SK-N-SH (cell line): Measurements from ENCODE around the gene NTM. TPM values are rescaled to one million over a fixed set of nuclear protein-coding genes. Genes with fewer than 3 reads are reported as not detected.

Experiments
- CTCF ChIA-PET: fragments of 300-600, 350-600 bp; formaldehyde crosslinking; extraction: SDS; loops from one replicate; lab custom pipeline; 2021; lab: Yijun Ruan, JAX
- POLR2A ChIA-PET: fragments of 350-600 bp; sonication (Branson Sonifier 250); formaldehyde crosslinking; extraction: SDS; loops from one replicate; lab custom pipeline; 2020; ENCODE audit warnings: antibody characterized with exemption, inconsistent platforms; lab: Yijun Ruan, JAX
- DNase-seq: peaks from one replicate; pipeline ENCODE4 v3.0.0; 2012
- H2AFZ ChIP-seq: fragments of 200-600 bp; sonication (generic); 2 replicates; pipeline ENCODE4 v1.8.1; 2016; ENCODE audit warnings: antibody characterized with exemption, mild to moderate bottlenecking, low read depth
- H3F3A ChIP-seq: fragments of 200-600 bp; sonication (generic); replicated peaks from 2 replicates; pipeline ENCODE3; 2016; ENCODE audit warnings: antibody characterized with exemption, mild to moderate bottlenecking; ENCODE audit not compliant: insufficient read depth
- H3K27ac ChIP-seq, 2 experiments: fragments of 200-500 bp in 1 of 2; fragments of 200-600 bp in 1 of 2; sonication (Bioruptor generic) in 1 of 2; sonication (generic), shearing (Covaris generic) in 1 of 2; 2 replicates each; pipeline versions ENCODE4 v1.5.1 to v1.6.1; 2014 to 2016; ENCODE audit warnings: low read depth in 2 of 2, inconsistent platforms in 1 of 2, low read length in 1 of 2, mild to moderate bottlenecking in 1 of 2, mixed read lengths in 1 of 2
- H3K27me3 ChIP-seq: fragments of 200-600 bp; sonication (generic), shearing (Covaris generic); 2 replicates; pipeline ENCODE4 v1.6.1; 2016; ENCODE audit warnings: mixed run types; ENCODE audit not compliant: insufficient read depth
- H3K36me3 ChIP-seq, 2 experiments: fragments of 200-500 bp in 1 of 2; fragments of 200-600 bp in 1 of 2; sonication (Bioruptor generic) in 1 of 2; sonication (generic) in 1 of 2; replicated peaks in 1 of 2; 2 replicates each; pipeline versions ENCODE3 to v1.5.1; 2014 to 2016; ENCODE audit warnings: low read length in 1 of 2, mild to moderate bottlenecking in 1 of 2; ENCODE audit not compliant: insufficient read depth in 2 of 2, control insufficient read depth in 1 of 2
- H3K4me1 ChIP-seq, 2 experiments: fragments of 200-500 bp in 1 of 2; fragments of 200-600 bp in 1 of 2; sonication (Bioruptor generic) in 1 of 2; sonication (generic), shearing (Covaris generic) in 1 of 2; 2 replicates each; pipeline versions ENCODE4 v1.5.1 to v1.6.1; 2014 to 2016; ENCODE audit warnings: low read depth in 1 of 2, low read length in 1 of 2, mixed run types in 1 of 2; ENCODE audit not compliant: insufficient read depth in 2 of 2, control insufficient read depth in 1 of 2
- H3K4me2 ChIP-seq: fragments of 200-600 bp; sonication (generic), shearing (Covaris generic); 2 replicates; pipeline ENCODE4 v1.6.1; 2017; ENCODE audit warnings: mixed run types
- H3K4me3 ChIP-seq, 2 experiments: fragments of 200-500 bp in 1 of 2; fragments of 200-600 bp in 1 of 2; sonication (Bioruptor generic) in 1 of 2; sonication (generic), shearing (Covaris generic) in 1 of 2; 2 replicates each; pipeline versions ENCODE4 v1.5.1 to v1.8.1; 2014 to 2016; ENCODE audit warnings: low read depth in 2 of 2, inconsistent platforms in 1 of 2, low read length in 1 of 2, mild to moderate bottlenecking in 1 of 2, mixed read lengths in 1 of 2, moderate library complexity in 1 of 2
- H3K79me2 ChIP-seq: fragments of 200-600 bp; sonication (generic); 2 replicates; pipeline ENCODE4 v1.8.1; 2017; ENCODE audit warnings: mild to moderate bottlenecking; ENCODE audit not compliant: insufficient read depth
- H3K9ac ChIP-seq: fragments of 200-600 bp; sonication (generic); 2 replicates; pipeline ENCODE4 v1.6.1; 2017; ENCODE audit warnings: mixed run types
- H3K9me2 ChIP-seq: fragments of 200-600 bp; sonication (generic); 2 replicates; pipeline ENCODE4 v1.6.1; 2017; ENCODE audit warnings: mixed run types
- H3K9me3 ChIP-seq: fragments of 200-600 bp; sonication (generic); 2 replicates; pipeline ENCODE4 v1.6.1; 2017; ENCODE audit warnings: mixed run types, mild to moderate bottlenecking, moderate library complexity
- H4K20me1 ChIP-seq: fragments of 200-600 bp; sonication (generic); 2 replicates; pipeline ENCODE4 v1.6.1; 2017; ENCODE audit warnings: mild to moderate bottlenecking, mixed run types; ENCODE audit not compliant: insufficient read depth
- CHD2 ChIP-seq: fragments of 150-350 bp; IDR thresholded peaks from 2 replicates; pipeline ENCODE4 v1.6.1; 2018; ENCODE audit warnings: low read length; ENCODE audit not compliant: partially characterized antibody
- CTCF ChIP-seq: fragments of 200-600 bp; sonication (generic); IDR thresholded peaks from 2 replicates; pipeline ENCODE4 v1.6.1; 2017; ENCODE audit warnings: antibody characterized with exemption, mild to moderate bottlenecking, moderate library complexity
- EP300 ChIP-seq, 2 experiments: IDR thresholded peaks; 2 replicates each; pipeline versions ENCODE4 v1.4.0 to v1.6.1; 2012; ENCODE audit warnings: borderline replicate concordance in 1 of 2, low read depth in 1 of 2, low read length in 1 of 2
- JUND ChIP-seq: IDR thresholded peaks from 2 replicates; pipeline ENCODE4 v1.4.0; 2012
- NFIC ChIP-seq: IDR thresholded peaks from 2 replicates; pipeline ENCODE4 v1.4.0; 2012; ENCODE audit warnings: borderline replicate concordance
- NRF1 ChIP-seq: IDR thresholded peaks from 2 replicates; pipeline ENCODE4 v1.6.1; 2012; ENCODE audit warnings: low read depth, mild to moderate bottlenecking, low read length
- POLR2AphosphoS5 ChIP-seq: IDR thresholded peaks from 2 replicates; pipeline ENCODE4 v1.6.1; 2012; ENCODE audit warnings: low read depth, low read length
- RAD21 ChIP-seq: IDR thresholded peaks from 2 replicates; pipeline ENCODE4 v1.6.1; 2012; ENCODE audit warnings: mild to moderate bottlenecking, low read length
- RCOR1 ChIP-seq: fragments of 150-350 bp; IDR thresholded peaks from 2 replicates; pipeline ENCODE4 v1.6.1; 2017; ENCODE audit warnings: antibody characterized with exemption, low read length
- RXRA ChIP-seq: IDR thresholded peaks from 2 replicates; pipeline ENCODE4 v1.4.0; 2012; ENCODE audit warnings: low read depth, mild to moderate bottlenecking, borderline replicate concordance
- SIN3A ChIP-seq: IDR thresholded peaks from 2 replicates; pipeline ENCODE4 v1.6.1; 2012; ENCODE audit warnings: low read depth, mild to moderate bottlenecking, low read length, moderate library complexity, borderline replicate concordance
- SMC3 ChIP-seq: IDR thresholded peaks from 2 replicates; pipeline ENCODE4 v1.6.1; 2012; ENCODE audit warnings: low read depth, low read length, improper control_type of control experiment
- TCF12 ChIP-seq: IDR thresholded peaks from 2 replicates; pipeline ENCODE4 v1.4.0; 2012
- YY1 ChIP-seq: IDR thresholded peaks from 2 replicates; pipeline ENCODE4 v1.4.0; 2012; ENCODE audit warnings: low read depth, mild to moderate bottlenecking
- ZBTB33 ChIP-seq: IDR thresholded peaks from 2 replicates; pipeline ENCODE4 v1.4.0; 2012; ENCODE audit warnings: low read depth, borderline replicate concordance
- WGBS: methylation state at CpG from one replicate; pipeline ENCODE4 v1.1.6; 2017; ENCODE audit warnings: low lambda C conversion rate; 5-methylcytosine and 5-hydroxymethylcytosine counted together
- polyA plus RNA-seq, 3 experiments: library from polyadenylated mRNA; depleted of rRNA; stranded (reverse); fragments of >200 nt; gene quantifications; 2 replicates each; pipeline ENCODE4 v1.2.3, GENCODE V29; 2012
- TF ChIP-seq, protein P1 (sequence below): IDR thresholded peaks from 2 replicates; pipeline ENCODE4; 2012

The NTM gene
- polyA plus RNA-seq, 1 of the 3 experiments (the other 2 are of a cell fraction), result 20.0 TPM

DNA sequence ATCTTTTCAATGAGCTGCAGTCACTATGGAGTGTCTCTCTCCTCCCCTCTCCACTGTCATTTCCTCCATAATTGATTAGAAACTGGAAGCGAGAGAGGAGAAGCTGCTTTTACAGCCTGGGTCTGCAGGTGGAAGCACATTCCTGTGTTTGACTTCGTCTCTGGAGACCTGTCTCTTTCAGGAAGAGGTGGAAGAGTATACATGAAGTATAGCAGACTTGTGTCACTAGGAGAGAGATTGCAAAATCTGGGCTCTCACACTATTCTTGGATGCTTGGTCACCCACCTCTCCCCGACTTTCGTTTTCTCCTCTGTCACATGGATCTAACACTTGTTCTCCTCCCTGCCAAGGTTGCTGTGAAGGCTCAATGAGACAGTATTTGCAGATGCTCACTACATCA lies 323.3 kb downstream of the NTM start:
- Histone ChIP-seq H4K20me1 (no peaks in the 10 kb centered on the region), H2AFZ (no peak overlapping the region), H3K9me2 (no peaks in the 10 kb centered on the region), H3K4me3 (no peak overlapping the region), H3K79me2 (no peaks in the 10 kb centered on the region), H3K36me3 (no peaks in the 10 kb centered on the region), H3F3A (peaks cover 12% of the 10 kb centered on the region), H3K27ac (no peak overlapping the region), H3K4me2 (no peak overlapping the region), H3K4me1 (peaks cover 0 to 7% of the 10 kb centered on the region in 2 experiments; a peak in 1 of 4 replicates), H3K9me3 (no peaks in the 10 kb centered on the region), H3K27me3 (no peaks in the 10 kb centered on the region)
- DNase-seq, result no peak
- WGBS, result 66% methylated on average over 4 of the region's 4 CpGs
- CTCF ChIA-PET, result interaction anchor here (0.8 to 6.2 kb wide), 20 partner anchors 10 to 1370 kb away, joined by 3 to 49 read pairs (median 6); no protein-coding TSS in a partner anchor
- POLR2A ChIA-PET, result no interaction called here
- TF ChIP-seq JUND (no peak), ZBTB33 (no peak), POLR2AphosphoS5 (no peak), SMC3 (no peak), RAD21 (no peak), CTCF (no peak), TCF12 (no peak), CHD2 (no peak), RXRA (no peak), YY1 (no peak), SIN3A (no peak), RCOR1 (no peak), NRF1 (no peak), NFIC (no peak), EP300 (IDR thresholded peaks at IDR 0.05; ENCODE audit: borderline replicate concordance in 1 of 2, low read depth in 1 of 2, low read length in 1 of 2) (no peak)
- TF ChIP-seq, protein P1, sequence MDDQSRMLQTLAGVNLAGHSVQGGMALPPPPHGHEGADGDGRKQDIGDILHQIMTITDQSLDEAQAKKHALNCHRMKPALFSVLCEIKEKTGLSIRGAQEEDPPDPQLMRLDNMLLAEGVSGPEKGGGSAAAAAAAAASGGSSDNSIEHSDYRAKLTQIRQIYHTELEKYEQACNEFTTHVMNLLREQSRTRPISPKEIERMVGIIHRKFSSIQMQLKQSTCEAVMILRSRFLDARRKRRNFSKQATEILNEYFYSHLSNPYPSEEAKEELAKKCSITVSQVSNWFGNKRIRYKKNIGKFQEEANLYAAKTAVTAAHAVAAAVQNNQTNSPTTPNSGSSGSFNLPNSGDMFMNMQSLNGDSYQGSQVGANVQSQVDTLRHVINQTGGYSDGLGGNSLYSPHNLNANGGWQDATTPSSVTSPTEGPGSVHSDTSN, result no peak
- TF ChIP-seq, all 33 proteins: peak for 0
- no peak overlapping the region for H3K9ac ChIP-seq
